ENCODE results near the gene MTMR11.
"Not testable (repeated sequence)": the region's sequence is repeated elsewhere in the genome, so short reads cannot be mapped to it uniquely, and the experiment has no call there.

GRCh38 chr1:149886121-149886395, 50.6 kb downstream of the MTMR11 start:
- not testable (repeated sequence) for TF ChIP-seq CREB5 (CRISPR knock-in tag; IDR thresholded peaks at IDR 0.05; ENCODE audit: low read depth); CSRNP3 (CRISPR knock-in tag; IDR thresholded peaks at IDR 0.05); TSHZ2 (CRISPR knock-in tag; IDR thresholded peaks at IDR 0.05); ARNTL (CRISPR knock-in tag; IDR thresholded peaks at IDR 0.05; ENCODE audit: borderline replicate concordance, low read depth); OSR1 (CRISPR knock-in tag; IDR thresholded peaks at IDR 0.05); ZFP3 (CRISPR knock-in tag; IDR thresholded peaks at IDR 0.05); ESRRG (CRISPR knock-in tag; IDR thresholded peaks at IDR 0.05); RARB (CRISPR knock-in tag; IDR thresholded peaks at IDR 0.05); PPARA (CRISPR knock-in tag; IDR thresholded peaks at IDR 0.05; ENCODE audit: borderline replicate concordance); ZNF8 (CRISPR knock-in tag; IDR thresholded peaks at IDR 0.05); GLIS3 (CRISPR knock-in tag; IDR thresholded peaks at IDR 0.05); ISL1 (CRISPR knock-in tag; IDR thresholded peaks at IDR 0.05); PATZ1 (CRISPR knock-in tag; IDR thresholded peaks at IDR 0.05; ENCODE audit: borderline replicate concordance); CSDC2 (CRISPR knock-in tag; IDR thresholded peaks at IDR 0.05)
